ENCODE results near the gene GNAO1.
A peak's percentile ranks its signal among the peaks of the same experiment; 100 is the strongest.

GNAO1 gene

DNA sequence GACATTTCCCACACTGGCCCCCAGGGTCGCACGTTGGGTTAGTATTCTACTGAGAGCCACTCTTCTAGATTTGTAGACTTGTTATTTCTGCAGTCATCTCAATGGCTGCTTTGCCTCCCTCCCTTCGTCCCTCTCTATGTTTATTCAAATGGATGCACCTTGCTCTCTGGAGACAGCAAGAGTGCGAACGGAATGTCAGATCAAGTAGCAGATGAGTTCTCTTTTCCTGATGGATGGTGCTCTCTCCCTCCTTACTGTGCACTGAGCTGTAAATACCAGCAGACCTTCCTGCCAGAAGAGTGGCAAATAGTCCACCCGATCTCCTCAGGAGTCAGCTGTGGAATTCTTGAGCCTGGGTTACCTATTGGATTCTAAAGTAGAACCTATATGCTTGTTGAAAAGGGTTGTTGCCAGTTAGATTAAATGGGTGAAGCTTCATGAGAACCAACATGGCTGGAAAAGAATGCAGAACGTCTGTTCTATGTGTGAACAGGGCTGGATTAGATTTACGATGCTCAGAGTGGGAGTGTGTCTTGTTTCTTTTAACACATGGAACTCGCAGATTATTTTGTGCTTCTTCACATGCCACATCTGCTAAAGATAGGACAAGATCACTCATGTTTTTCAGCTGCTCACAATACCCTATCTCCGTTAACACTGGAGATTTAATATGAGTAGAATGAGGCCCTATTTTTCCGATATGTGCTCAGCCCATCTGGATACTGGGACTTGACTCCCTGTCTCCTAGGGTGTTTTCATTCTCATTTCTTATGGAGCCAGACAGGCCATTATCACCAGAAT lies 6.1 kb downstream of the GNAO1 start:
- no peak for DNase-seq

DNA sequence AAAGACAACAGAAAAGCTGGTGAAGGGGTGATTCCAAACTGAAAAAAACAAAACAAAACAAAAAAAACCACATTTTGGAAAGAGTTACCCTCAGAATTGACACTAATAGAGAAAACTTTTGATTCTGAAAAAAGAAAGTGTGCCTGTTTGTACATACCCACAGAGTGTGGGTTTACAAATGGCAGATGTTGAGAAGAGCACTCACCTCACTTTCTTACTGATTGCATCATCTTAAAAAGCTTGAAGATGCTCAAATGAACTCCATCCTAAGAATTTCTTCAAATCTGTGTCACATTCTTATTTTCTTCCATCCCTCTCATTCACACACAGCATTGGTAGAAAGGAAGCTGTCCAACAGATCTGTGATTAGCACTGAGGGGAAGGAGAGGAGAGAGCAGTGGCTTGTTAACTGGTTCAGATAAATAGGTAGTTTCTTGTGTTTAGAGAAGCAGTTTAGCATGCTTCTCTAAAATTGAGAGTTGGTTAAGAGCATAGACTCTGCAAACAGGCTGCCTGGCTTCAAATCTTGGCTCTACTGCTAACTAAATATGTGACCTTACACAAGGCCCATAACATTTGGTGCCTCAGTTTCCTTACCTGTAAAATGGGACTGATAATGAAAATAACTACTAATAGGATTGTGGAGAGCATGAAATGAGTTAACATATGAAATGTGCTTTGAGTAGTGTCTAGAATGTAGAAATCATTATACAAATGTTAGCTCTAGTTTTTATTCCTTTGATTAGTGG lies 6.9 kb downstream of the GNAO1 start:
- DNase-seq: no peak

DNA sequence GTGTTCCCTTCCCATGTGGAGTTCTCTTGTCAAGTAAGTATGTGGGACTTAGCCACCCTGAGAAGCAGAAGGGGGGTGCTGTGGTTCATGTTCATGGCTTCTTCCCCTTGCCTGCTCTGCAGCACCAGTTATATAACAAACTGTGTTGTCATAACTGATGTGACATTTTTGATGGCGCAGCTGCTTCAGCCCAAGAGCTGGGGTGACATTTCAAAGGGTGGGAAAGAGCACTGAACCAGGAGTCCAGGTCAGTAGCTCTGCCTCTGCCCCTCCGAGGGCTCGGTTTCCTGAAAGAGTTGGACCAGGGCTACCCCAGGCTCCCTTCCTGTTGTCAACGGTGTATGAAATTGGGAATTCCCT lies 7.4 kb downstream of the GNAO1 start:
- DNase-seq: no peak

DNA sequence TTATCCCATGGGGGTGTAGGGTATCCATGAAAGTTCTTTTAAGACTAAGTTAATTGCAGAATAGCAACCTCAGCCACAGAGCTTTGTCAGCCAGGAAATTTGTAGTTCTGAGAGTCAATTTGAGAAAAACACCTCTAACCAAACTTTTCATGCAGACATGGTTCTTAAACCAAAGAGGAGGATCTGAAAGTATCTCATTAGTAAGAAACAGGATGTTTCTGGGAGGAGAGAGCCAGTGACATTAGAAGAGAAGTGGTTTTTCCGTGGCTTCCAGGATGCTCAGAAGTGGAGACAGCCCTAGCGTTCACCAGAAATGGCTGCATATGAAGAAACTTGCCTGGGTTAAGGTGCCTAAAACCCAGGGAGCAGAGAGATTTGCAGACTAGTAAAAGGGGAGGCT lies 7.9 kb downstream of the GNAO1 start:
- DNase-seq: no peak

DNA sequence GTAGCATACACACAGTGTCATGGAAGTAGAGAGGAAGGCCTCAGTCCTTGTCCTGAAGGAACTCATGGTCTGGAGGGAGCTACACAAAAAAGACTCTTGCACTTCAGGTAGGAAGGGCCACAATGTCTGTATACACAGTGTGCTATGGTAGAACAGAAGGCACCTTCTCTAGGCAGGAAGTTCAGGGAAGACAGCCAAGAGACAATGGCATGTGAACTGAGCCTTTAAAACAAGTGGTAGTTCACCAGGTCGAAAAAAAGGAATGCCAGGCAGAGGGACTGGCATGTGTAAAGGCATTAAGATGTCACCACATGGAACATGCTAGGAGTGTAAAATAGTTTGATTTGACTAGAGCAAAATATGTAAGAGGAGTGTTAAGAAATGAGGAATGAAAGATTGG lies 9.7 kb downstream of the GNAO1 start:
- no peak for DNase-seq

DNA sequence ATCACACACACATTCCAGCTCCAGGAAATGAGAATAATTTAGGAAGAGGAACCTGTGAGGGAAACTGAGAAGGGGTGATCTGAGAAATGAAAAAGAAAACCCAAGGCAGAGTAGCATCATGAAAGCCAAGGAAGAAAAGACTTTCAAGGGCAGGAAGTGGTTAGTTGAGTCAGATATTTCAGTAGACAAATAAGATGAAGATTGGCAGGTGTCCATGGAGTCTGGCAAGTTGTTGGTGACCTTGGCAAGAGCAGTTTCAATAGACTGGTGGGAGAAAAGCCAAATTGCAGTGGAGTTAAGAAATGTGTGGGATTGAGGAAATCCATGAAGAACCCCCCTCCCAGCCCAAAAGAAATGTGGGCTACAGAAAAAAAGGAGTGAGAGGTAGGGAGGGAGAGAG lies 10.7 kb downstream of the GNAO1 start:
- peak in 1 of 58 donors; percentile 27 for DNase-seq

DNA sequence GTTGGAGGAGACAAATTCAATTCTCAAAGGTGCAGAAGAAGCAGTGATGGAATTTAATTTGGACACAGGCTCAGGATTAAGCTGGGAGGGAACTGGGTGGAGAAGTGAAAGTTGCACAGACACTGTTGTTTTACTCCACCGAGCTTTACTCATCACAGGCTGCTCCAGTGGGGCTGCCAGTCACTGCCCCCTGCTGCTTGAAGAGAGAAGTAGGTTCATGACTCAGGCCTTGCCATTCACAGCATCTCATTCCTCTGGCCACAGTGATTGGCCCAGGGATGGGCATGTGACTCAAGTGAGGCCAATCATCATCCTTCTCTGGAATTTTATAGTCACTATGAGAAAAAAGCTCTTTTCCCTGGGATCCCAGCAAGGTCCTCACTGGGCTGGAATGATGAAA lies 11.8 kb downstream of the GNAO1 start:
- DNase-seq: peak in 2 of 58 donors; percentile 33 to 51

DNA sequence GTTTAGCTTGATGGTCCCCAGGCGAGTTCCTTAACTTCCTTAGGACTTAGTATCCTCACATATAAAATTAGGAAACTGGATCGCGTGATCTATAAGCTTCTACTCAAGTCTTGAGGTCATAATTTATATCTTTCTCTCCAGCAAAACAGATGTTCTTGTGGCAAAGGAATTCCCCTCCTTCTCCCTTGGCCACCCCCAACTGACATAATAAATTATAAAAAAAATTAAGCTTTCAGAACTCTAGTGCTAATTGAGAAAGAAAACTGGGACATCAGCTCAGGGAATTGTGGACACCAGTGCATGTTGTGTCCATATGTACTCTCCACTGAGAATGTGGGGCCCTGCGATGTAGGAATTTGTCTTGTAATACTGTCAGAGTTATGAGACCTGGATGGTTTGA lies 13.5 kb downstream of the GNAO1 start:
- DNase-seq: no peak

DNA sequence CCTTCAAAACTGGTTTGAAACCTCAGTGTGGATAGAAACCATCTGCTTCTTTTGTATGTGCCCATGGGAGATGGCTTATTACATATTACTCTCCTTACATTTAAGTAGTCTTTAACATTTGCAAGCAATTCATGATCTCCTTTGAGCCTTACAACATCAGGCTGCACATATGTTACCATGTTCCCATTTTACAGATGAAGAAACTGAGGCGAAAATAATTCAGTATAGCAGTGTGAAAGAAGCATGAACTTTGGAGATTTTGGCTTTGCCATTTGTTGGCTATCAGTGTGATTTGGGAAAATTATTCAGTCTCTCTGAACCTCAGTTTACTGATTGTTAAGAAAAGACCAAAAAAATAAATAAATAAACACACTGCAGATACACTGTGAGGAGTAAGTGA lies 15.7 kb downstream of the GNAO1 start:
- no peak for DNase-seq

DNA sequence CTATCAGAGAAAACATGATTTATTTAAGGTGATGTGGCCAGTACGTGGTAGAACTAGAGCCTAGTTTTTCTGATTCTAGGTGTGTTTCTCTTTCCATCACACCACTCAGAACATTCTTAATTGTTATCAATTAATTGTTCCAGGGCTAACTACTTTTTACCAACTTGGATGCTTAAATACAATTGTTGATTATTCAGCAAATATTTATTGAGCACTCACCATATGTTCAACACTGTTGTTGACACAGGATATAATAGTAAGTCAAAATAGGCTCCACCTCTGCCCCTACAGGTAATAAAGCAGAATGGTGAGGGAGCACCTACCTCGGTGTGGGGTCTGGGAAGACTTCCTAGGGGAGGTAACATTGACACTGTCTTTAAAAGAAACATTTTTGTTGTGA lies 16.1 kb downstream of the GNAO1 start:
- no peak for DNase-seq

DNA sequence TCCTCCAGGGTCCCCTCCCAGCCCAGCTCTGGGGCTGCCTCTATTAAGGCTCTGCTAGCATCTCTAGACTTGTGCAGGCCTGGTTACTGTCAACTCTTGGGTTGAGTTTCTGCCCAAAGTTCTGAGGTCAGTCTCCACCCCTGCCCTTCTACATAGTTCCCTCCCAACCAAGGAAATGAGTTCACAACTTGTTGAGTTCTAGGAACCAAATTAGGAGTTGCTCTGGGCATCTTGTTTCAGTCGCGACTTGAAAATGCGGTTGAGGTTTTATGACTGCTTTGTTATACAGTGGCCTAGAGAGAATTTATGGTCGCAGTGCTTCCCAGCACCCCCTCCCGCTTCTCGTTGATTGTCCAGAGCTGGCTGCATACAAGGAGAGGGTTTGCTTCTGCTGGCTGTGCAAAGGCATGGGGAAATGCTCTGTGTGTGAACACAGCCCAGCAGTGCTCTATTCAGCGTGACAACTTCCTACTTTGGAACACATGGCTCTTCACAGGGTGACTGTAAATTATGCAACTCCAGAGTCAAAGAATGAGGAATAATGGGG lies 20.2 kb downstream of the GNAO1 start:
- DNase-seq: peak in 3 of 58 donors; percentile 31 to 41 (median 33)

DNA sequence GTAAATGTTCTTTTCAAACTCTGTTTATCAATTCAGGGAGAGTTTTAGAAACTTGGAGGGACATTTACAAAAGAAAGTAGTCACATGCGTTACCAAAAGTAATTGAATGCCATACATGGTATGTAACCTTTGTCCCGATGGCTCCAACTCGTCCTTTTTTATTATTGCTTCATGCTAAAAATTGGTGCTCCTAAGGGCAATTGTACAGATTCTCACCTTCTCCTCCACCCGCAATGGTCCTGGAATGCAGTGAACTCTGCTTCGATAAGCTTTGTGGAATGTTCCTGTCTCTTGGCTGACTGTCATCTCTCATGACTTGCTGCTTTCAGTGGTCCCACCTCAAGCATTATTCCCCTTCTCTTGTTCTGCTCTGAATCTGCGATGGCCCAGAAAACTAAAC lies 20.9 kb downstream of the GNAO1 start:
- DNase-seq: no peak

DNA sequence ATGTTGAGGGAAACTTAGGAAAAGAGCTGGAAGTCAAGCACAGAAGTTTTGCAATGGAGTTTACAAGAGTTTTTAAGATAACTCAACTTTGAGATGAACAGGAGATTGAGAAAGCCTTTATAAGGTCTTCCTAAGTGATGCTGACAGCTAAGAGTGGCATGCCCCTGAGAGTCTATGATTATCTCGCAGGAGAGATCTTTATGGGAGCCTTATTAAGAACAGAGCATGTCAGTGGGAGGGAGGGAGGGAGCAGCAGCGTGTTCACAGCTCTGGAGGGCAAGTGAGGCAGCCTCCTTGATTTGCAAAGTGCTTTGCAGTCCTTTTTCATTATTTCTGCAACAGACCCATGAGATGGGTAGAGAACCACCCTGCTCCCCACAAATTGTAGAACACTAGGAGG lies 30.7 kb downstream of the GNAO1 start:
- DNase-seq: peak in 1 of 58 donors; percentile 41

DNA sequence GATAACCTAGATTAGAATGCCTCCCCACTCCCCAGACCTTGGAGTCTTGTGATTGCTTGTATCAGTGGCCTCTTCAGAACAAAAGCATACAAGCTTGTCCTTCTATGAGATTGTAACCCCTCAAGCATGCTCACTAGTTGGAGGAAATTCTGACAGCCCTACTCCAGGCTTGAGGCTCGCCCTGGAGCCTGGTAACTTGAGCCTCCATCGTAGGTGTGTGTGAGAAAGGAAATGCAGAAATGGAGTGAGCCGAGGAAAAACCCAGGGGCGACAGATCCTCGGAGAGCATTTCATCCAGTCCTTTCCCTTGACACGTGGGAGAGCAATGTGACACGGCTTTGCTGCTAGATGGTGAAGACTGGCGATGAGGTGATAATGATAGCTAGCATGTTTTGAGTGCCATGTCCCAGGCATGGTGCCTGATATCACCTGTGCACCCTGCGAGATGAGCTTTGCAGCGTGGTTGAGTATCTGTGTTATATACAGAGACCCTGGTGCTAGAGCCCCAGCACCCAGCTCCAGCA lies 31.2 kb downstream of the GNAO1 start:
- DNase-seq: peak in 1 of 58 donors; percentile 18

DNA sequence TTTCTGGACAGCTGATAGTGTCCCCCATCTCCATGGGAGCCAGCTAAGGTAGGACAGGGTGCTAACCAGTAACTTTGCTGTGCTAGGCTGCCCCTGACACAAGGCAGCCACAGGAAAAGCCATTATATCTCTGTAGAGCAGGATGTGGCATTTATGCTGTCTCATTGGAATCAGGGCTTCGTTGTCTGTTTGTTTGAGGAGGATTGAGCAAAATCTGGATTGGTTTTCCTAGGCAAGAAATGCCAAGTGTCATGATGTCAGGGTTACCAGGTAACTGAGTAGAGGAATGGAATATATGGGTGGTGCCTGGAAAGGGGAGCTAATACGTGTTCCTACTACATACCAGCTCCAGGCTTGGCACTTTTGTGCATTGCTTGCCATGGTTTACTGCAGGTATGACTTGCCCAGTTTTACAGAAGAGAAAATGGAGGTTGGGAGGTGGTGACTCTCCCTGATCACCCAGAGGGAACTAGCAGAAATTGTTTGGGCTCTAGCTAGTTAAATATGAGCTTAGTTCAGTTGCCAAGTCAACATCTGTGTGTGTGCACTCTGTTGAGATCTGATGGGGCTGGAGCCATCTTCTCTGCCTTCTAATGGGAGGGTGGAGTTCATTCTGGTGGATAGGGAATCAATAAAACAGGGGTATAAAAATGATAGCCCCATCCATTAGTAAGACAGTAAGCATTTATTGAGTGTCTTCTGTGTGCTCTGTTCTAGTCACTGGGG lies 33.9 kb downstream of the GNAO1 start:
- no peak for DNase-seq

DNA sequence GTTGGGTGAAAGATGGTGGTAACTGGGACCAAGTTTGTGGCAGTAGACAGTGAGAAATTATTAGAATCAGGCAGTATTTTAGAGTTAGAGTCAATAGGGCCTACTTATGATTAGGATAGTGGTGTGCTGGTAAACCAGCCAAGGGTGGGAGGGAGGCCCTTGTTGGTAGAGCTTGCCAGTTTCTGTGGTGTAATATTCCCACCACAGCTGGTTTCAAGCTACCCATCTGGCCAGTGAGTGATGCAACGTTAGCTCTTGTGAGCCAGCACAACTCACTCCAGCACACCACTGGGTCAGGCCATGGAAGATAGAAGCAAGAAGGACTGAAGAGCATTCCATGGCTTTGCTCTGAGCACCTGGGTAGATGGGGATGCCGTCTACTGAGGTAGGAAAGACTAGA lies 34.9 kb downstream of the GNAO1 start:
- DNase-seq: no peak

DNA sequence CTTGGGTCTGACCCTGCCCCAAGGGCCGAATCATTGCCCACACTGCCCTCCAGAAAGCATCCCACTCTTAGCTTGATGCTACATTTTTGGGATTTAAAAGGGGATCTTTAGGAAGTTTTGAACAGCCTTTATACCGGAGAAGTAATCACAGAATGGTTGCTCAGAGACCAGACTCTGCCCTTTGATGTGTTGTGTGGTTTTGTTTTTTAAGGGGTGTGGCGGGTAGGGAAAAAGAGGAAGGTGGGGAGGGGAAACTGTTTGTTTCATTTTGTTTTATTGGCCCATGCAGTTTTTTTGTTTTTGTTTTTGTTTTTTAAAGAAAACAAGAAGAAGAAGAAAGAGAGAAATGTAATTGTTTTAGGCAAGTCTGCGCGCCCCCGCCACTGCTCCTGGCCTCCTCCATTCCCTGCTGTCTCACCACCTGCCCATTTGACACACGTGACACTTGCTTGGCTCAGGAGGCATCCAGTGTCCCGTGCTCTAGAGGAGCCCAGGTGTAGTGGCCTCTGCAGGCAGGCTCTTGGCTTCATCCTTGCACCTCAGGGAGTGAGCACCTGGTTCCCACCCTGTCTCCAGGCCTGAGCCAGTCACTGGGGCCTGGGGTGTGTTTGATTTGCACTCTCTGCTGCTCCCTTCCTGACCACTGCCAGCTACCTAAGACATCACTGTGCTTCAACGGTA lies 35.7 kb downstream of the GNAO1 start:
- DNase-seq: no peak

DNA sequence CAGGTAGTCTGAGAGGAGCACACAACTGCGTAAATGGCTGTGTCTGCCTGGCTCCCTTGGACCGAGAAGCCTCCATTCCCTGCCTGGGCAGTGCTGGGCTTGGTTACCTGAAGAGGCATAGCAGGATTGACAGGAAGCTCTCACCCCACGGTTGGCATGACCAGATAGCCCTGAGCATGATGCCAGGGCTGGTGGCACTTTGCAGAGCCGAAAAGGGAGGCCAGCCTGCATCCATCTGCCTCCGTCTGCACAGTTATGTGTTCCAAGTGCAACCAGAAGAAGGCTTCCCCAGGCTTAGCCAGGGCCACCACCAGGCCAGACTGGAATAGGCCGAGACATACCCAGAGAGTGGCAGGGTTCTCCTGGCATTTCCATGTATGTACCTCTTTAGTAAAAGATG lies 36.6 kb downstream of the GNAO1 start:
- DNase-seq: no peak

DNA sequence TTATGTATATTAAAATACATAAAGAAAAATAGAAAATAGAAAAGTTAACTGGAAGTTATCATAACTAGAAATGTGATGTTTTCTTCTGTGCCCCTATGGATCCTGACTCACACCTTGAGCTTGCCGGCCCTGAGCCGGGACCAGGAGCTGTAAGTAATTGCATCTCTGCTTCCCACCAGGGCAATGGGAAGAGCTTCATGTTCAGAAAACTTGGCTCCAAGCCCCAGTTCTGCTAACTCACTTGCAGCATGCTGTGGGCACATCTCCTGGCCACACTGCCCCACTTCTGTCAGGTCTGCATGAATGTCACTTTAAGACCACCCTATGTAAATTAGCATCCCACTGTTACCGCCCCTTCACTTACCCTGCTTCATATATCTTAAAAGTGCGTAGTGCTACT lies 37.2 kb downstream of the GNAO1 start:
- peak in 1 of 58 donors; percentile 31 for DNase-seq

DNA sequence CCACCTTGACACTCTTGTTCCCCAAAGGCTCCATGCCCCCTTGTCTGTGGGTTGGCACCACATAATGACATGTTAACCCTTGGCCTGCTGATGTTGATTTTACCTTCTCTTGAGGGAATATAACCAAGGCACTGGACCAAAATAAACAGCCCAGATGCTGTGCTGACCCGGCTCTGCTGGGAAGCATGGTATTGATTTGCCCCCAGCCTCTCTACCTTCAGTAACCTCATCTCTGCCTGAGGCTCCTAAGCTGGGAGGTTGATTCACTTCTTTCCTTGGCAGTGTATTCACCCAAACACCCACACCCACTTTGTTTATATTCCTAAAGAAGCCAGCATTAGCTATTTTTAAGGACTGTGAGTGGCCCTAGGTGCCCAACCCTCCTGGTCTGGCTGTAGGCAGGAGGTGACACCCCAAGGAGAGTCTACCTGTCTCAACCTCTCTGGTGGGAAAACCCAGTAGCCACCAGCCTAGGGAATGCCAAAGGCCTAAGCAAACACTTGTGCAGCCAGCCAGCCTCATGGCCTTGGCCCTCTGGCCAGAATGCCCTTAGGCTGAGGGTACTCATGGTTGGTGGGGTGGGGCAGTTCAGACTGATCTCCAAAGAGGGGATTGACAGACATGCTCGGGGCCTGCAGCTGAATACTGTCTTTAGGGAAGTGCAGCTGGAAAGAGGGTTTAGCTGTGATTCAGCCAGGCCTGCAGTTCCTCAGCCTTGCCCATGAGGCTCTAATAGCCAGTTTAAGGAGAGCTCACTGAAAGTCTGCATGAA lies 42.7 kb downstream of the GNAO1 start:
- DNase-seq: no peak
